Thymus (tissue), 11 donors: ENCODE results near the gene KIF7. TPM values are rescaled to one million over a fixed set of nuclear protein-coding genes. Genes with fewer than 3 reads are reported as not detected.

Source experiments
- DNase-seq, 9 donors: peaks; one replicate each; pipeline ENCODE4 v3.0.0-alpha.2; 2013; ENCODE audit warnings: low spot score in 9 of 9, low read depth in 6 of 9, missing footprints in 1 of 9
- H3K27ac ChIP-seq, 2 donors: one replicate each; pipeline ENCODE4 v1.5.1; 2013; ENCODE audit warnings: control low read depth in 1 of 2, low read depth in 1 of 2, low read length in 1 of 2, mild to moderate bottlenecking in 1 of 2, moderate library complexity in 1 of 2
- H3K27me3 ChIP-seq, 2 donors: one replicate each; pipeline ENCODE4 v1.5.1; 2013; ENCODE audit warnings: low read length in 1 of 2; ENCODE audit not compliant: control insufficient read depth in 2 of 2, insufficient read depth in 1 of 2
- H3K36me3 ChIP-seq, 2 donors: one replicate each; pipeline ENCODE4 v1.5.1; 2013; ENCODE audit warnings: low read length in 1 of 2, mild to moderate bottlenecking in 1 of 2, moderate library complexity in 1 of 2; ENCODE audit not compliant: control insufficient read depth in 2 of 2, insufficient read depth in 2 of 2
- H3K4me1 ChIP-seq, 2 donors: one replicate each; pipeline ENCODE4 v1.5.1; 2013; ENCODE audit warnings: low read length in 2 of 2; ENCODE audit not compliant: control insufficient read depth in 2 of 2, insufficient read depth in 2 of 2
- H3K4me3 ChIP-seq, 2 donors: one replicate each; pipeline ENCODE4 v1.5.1; 2013; ENCODE audit warnings: low read length in 2 of 2, control low read depth in 1 of 2, mild to moderate bottlenecking in 1 of 2
- H3K9me3 ChIP-seq, 2 donors: one replicate each; pipeline ENCODE4 v1.5.1; 2013; ENCODE audit warnings: low read length in 1 of 2, mild to moderate bottlenecking in 1 of 2; ENCODE audit not compliant: control insufficient read depth in 2 of 2, insufficient read depth in 1 of 2
- WGBS: extraction: QIAGEN DNeasy Blood & Tissue Kit; methylation state at CpG from one replicate; pipeline ENCODE4 v1.1.7; 2013; 5-methylcytosine and 5-hydroxymethylcytosine counted together
- polyA plus RNA-seq: library from polyadenylated mRNA; stranded (reverse); fragments of 200-250 nt; gene quantifications from one replicate; pipeline ENCODE4 v1.2.3, GENCODE V29; 2013
- total RNA-seq: library from RNA; stranded (reverse); fragments of 120-200 nt; gene quantifications from one replicate; pipeline ENCODE4 v1.2.4, GENCODE V29; 2013
- donor health status: healthy.

Gene KIF7
- total and polyA plus RNA-seq, 2 donors: 2.7 to 2.9 TPM

DNA sequence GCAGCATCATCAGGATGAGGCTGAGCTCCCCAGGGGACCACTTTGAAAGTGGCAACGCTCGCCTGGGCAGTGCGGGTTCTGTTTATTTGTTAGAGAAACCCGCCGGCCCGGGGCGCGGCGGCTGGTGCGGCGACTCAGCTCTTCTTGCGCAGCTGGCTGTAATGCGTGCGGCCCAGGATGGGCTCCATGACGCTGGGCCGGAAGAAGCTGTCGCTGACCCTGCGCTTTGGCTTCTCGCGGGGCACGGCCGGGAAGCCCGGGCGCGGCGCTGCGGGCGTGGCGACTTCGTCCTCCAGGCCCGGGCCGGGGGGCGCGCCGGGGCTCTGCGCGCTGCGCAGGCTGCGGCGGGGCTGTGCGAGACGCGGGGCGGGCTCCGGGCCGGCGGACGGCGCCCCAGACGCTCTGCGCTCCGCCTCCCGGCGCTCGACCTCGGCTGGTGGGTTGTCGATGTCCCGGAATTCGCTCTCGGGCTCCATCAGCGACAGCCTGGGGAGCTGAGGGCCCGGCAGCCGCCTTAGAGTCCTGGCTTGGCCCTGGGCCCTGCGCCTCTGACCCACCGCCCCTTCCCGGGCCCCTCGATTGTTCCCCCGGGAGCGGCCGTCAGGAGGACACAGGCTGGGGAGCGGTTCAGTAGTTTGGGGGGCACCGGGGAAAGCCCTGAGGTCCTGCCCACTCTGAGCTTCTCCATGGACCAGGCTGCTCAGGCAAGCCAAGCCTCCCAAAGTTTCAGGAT is 10.3 kb upstream of the KIF7 start:
- Histone ChIP-seq H3K4me3 (peak overlapping the region in 1 of 2 donors; percentile 41), H3K36me3 (no peaks in the 10 kb centered on the region), H3K9me3 (no peaks in the 10 kb centered on the region), H3K4me1 (peaks cover 0 to 7% of the 10 kb centered on the region in 2 donors), H3K27me3 (peaks cover 23 to 51% of the 10 kb centered on the region in 2 donors), H3K27ac (peak overlapping the region in 1 of 2 donors; percentile 65)
- no peak for DNase-seq
- 3% methylated on average over 72 of the region's 72 CpGs for WGBS

DNA sequence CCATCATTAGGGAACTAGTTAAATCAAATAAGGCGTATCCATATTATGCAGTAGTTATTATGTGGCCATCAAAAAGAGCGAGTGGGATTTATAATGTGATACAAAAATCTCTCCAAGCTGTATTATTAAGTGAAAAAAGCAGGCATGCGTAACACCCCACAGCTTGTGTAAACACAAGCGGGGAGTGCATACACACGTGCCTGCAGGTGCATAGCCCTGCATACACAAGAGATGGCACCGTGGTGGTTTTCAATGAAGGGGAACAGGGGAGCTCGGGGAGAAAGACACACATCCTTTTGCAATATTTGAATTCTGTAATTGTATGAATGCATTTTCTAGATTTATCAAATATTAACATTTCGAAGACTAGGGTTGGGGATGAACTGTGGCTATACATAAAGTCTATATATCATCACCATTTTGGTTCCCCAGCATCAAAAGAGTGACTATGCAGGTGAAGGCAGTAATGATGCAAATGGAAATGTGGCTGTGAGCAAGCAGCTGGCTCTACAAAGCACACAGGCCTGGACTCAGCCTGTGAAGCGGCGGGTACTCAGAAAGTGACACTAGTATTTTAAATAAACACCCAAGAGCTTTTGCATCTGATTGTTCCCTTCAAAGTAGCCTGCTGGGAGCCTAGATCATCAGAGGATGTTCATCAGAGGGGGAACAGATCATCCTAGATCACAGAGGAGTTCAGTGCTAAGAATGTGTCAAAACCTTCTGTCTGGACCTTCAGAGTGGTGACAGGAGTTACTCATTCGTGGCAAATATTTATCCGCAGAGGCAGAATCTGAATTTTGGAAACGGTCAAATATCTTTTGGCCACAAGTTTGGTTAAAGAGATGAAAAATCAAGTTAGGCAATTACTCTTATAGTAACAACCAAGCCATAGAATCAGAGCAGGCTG is 9.4 kb upstream of the KIF7 start:
- H3K9me3 ChIP-seq: no peaks in the 10 kb centered on the region
- peaks cover 0 to 7% of the 10 kb centered on the region in 2 donors for H3K4me1 ChIP-seq
- H3K27me3 ChIP-seq: peaks cover 23 to 53% of the 10 kb centered on the region in 2 donors
- H3K27ac ChIP-seq: no peak overlapping the region
- H3K36me3 ChIP-seq: no peaks in the 10 kb centered on the region
- DNase-seq: no peak
- 93% methylated on average over 13 of the region's 13 CpGs for WGBS
- peak overlapping the region in 1 of 2 donors; percentile 41 for H3K4me3 ChIP-seq

DNA sequence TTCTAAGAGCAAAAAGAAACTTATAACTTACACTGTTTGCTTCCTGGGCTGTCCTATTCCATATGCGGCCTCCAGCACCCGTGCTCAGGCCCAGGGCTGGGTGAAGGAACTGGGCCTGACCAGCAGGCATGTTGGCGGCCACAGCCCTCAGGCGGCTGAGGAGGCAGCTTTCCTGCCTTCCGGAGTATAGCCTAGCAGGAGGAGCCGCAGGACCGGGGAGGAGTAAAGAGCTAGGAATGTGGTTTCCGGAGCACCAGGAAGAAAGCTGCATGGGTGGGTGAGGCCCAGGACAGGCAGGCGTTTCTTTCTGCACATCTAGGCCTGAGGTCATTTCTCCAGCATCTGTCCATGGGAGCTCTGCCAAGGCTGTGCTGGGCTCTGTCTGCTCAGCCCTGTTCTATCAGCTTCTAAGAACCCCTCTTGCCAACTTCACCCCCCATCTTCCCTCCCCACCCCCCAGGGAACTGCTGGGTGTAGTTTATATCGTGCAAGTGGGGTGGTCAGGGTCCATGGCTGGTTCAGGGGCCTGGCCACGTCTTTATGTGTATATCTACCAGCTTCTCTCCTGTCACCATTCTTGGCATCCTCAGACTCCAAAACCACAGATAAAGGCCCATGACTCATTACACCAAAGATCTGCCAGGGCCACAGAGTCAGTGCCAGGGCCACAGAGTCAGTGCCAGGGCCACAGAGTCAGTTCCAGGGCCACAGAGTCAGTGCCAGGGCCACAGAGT is 7.8 kb upstream of the KIF7 start:
- no peak for DNase-seq
- H3K9me3 ChIP-seq: no peaks in the 10 kb centered on the region
- H3K36me3 ChIP-seq: no peaks in the 10 kb centered on the region
- H3K4me3 ChIP-seq: no peak overlapping the region
- 55% methylated on average over 11 of the region's 11 CpGs for WGBS
- H3K27me3 ChIP-seq: peaks cover 23 to 50% of the 10 kb centered on the region in 2 donors
- no peak overlapping the region for H3K27ac ChIP-seq
- peaks cover 0 to 7% of the 10 kb centered on the region in 2 donors for H3K4me1 ChIP-seq

DNA sequence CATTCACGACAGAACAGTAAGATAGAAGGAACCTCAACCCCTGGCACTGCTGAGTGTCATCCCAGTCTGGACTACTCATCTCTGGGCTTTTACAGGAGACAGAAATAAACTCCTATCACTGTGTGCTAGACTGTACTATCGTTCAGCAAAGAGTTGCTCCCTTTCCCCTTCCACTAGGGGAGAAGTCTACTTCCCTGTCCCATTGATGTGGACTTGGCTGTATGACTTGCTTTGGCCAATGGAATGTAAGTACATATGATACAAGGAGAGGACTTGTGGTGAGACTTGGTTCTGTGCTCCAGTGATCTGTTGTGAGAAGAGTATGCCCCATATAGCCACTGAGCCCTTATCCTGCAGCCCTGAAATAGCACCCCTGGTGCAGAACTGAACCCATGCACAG is 5.3 kb upstream of the KIF7 start:
- Histone ChIP-seq H3K36me3 (no peaks in the 10 kb centered on the region), H3K27me3 (peaks cover 15 to 41% of the 10 kb centered on the region in 2 donors), H3K27ac (no peak overlapping the region), H3K4me1 (peaks cover 0 to 5% of the 10 kb centered on the region in 2 donors), H3K9me3 (no peaks in the 10 kb centered on the region), H3K4me3 (no peak overlapping the region)
- no peak for DNase-seq
- WGBS: 94% methylated on average over 2 of the region's 2 CpGs

DNA sequence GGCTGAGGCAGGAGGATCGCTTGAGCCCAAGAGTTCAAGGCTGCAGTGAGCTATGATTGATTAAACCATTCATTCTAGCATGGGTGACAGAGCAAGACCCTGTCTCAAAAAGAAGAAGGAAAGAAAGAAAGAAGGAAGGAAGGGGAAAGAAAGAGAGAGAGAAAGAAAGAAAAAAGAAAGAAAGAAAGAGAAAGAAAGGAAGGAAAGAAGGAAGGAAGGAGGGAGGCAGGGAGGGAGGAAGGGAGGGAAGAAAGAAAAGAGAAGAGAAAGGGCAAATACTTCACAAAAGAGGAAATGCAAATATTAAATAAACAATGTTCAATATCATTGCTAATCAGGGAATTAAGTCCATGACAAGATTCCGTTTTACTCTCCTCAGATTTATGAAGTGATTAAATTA is 4.0 kb upstream of the KIF7 start:
- no peaks in the 10 kb centered on the region for H3K9me3 ChIP-seq
- 96% methylated on average over 2 of the region's 2 CpGs for WGBS
- no peak overlapping the region for H3K27ac ChIP-seq
- no peak for DNase-seq
- peaks cover 2 to 40% of the 10 kb centered on the region in 2 donors for H3K27me3 ChIP-seq
- H3K4me3 ChIP-seq: no peak overlapping the region
- peaks cover 3 to 11% of the 10 kb centered on the region in 2 donors for H3K4me1 ChIP-seq
- no peaks in the 10 kb centered on the region for H3K36me3 ChIP-seq

DNA sequence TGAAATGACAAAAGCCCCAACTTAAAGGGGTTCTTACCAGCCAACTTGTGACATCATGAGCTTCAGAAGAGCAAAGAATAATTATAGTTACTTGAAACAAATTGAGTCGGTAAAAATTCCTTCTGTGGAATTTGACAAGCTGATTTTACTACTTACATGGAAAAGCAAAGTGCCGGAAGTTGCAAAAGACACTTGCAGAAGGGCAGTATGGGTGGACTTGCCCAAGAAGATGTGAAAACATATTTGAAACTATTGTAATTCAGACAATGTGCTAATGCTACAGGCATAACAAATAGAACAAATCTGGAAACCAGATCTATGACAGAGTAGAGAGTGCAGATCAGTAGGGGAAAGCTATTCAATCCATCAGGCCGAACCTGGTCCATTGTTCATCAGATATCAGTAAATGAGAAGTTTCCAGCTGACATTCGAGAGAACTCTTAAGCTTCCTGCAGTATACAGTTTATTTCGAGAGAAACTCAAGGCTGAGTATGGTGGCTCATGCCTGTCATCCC is 2.5 kb upstream of the KIF7 start:
- peaks cover 4 to 10% of the 10 kb centered on the region in 2 donors for H3K4me1 ChIP-seq
- H3K27ac ChIP-seq: no peak overlapping the region
- no peaks in the 10 kb centered on the region for H3K36me3 ChIP-seq
- no peaks in the 10 kb centered on the region for H3K9me3 ChIP-seq
- H3K27me3 ChIP-seq: peaks cover 2 to 38% of the 10 kb centered on the region in 2 donors
- no peak for DNase-seq
- WGBS: 98% methylated on average over 5 of the region's 5 CpGs
- H3K4me3 ChIP-seq: no peak overlapping the region

DNA sequence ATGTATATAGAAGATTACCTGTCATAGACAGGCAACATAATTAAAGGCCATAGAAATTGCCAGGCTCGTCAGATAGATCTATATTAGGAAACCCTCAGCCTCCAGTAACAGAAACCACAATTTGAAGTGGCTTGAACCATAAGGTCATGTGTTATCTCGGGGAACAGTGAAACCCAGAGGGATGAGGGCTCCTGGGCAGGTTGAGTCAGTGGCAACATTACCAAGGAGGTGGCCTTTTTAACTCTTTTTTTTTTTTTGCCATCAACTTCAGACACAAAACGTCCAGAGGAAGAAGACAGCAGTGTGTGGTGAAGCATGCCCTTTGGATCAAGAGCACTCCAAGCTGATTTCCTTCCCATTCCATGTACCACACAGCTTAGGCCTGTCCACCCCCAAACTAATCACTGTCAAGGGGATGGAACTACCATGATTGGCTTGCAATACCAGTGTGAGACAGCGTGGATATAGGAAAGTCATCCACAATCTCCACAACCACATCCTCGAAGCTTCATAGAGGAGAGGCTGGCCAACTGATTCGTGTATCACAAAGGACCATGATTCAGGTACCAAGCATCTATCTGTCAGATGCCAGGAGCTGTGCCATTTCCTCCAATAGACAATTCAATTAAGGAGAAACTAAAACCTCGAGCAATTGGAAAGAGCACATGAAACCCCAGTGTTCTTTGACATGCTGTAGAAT is 999 bp upstream of the KIF7 start:
- Histone ChIP-seq H3K27me3 (peaks cover 2 to 33% of the 10 kb centered on the region in 2 donors), H3K9me3 (no peaks in the 10 kb centered on the region), H3K4me3 (no peak overlapping the region), H3K36me3 (no peaks in the 10 kb centered on the region), H3K4me1 (peaks cover 4 to 10% of the 10 kb centered on the region in 2 donors), H3K27ac (no peak overlapping the region)
- 58% methylated on average over 7 of the region's 7 CpGs for WGBS
- no peak for DNase-seq

DNA sequence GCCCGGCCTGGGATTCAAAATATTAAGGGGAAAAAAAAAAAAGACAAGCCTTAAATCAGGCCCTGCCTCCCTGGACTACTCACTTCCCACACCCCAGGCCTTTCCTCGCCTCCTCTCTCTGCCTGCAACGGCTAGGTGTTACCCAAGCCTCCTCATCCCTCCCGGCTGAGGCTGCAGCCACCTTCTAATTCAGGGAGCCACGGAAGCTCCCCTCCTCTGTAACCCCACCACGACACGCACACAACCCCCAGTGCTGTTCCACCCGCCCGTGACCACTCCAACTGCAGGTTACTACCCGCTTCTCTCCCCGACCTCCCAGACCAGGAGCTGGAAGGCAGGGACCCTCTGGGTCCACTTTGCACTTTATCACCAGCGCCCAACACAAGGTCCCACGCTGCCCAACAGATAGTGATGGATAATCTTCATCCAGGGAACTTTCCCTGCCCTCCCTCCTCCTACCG is 936 bp downstream of the KIF7 start:
- 48% methylated on average over 14 of the region's 14 CpGs for WGBS
- DNase-seq: no peak
- H3K36me3 ChIP-seq: no peaks in the 10 kb centered on the region
- H3K4me1 ChIP-seq: peaks cover 4 to 10% of the 10 kb centered on the region in 2 donors
- H3K4me3 ChIP-seq: peak overlapping the region; percentile 53 to 78
- H3K27me3 ChIP-seq: peaks cover 2 to 29% of the 10 kb centered on the region in 2 donors
- H3K27ac ChIP-seq: peak overlapping the region in 1 of 2 donors; percentile 5
- H3K9me3 ChIP-seq: no peaks in the 10 kb centered on the region
